NOMO-1 treated with DMSO at 0.1 percent for 48 hours (cell line): Measurements from ENCODE around the gene FBXO11.
"Not testable (repeated sequence)": the region's sequence is repeated elsewhere in the genome, so short reads cannot be mapped to it uniquely, and the experiment has no call there.

ENCODE experiments used
- DNase-seq: peaks from one replicate; lab custom pipeline; 2025; ENCODE audit not compliant: unreplicated experiment; lab: John Stamatoyannopoulos, UW

The FBXO11 gene

GRCh38 chr2:47899915-47900816, 6.1 kb downstream of the FBXO11 start:
- no peak for DNase-seq

GRCh38 chr2:47897883-47898731, 8.2 kb downstream of the FBXO11 start:
- DNase-seq: peak; percentile 61

- not testable (repeated sequence) for DNase-seq
Measured at GRCh38 chr2:47897191-47897882, 9.0 kb downstream of the FBXO11 start.

GRCh38 chr2:47896450-47896968, 9.8 kb downstream of the FBXO11 start:
- peak; percentile 57 for DNase-seq

- DNase-seq: no peak
Measured at GRCh38 chr2:47893771-47894170, 12.5 kb downstream of the FBXO11 start.

- DNase-seq: no peak
Measured at GRCh38 chr2:47892338-47892730, 14.0 kb downstream of the FBXO11 start.

GRCh38 chr2:47891369-47892337, 14.6 kb downstream of the FBXO11 start:
- DNase-seq: no peak

GRCh38 chr2:47890711-47891368, 15.5 kb downstream of the FBXO11 start:
- no peak for DNase-seq

- no peak for DNase-seq
Measured at GRCh38 chr2:47888581-47889280, 17.6 kb downstream of the FBXO11 start.

- DNase-seq: no peak
Measured at GRCh38 chr2:47876912-47877311, 29.4 kb downstream of the FBXO11 start.

GRCh38 chr2:47872941-47873340, 33.4 kb downstream of the FBXO11 start:
- no peak for DNase-seq

GRCh38 chr2:47870641-47871540, 35.4 kb downstream of the FBXO11 start:
- no peak for DNase-seq

- no peak for DNase-seq
Measured at GRCh38 chr2:47869859-47870595, 36.3 kb downstream of the FBXO11 start.

GRCh38 chr2:47868611-47869352, 37.5 kb downstream of the FBXO11 start:
- no peak for DNase-seq

- no peak for DNase-seq
Measured at GRCh38 chr2:47867205-47867604, 39.1 kb downstream of the FBXO11 start.

- no peak for DNase-seq
Measured at GRCh38 chr2:47864566-47864965, 41.7 kb downstream of the FBXO11 start.
